Stimulated activated CD4-positive, alpha-beta T cell treated with anti-CD3 and anti-CD28 coated beads, Interleukin-15, amount 100 ng/mL, for 48 hours (primary cell): Measurements from ENCODE around the gene METRNL.
"Not testable (repeated sequence)": the region's sequence is repeated elsewhere in the genome, so short reads cannot be mapped to it uniquely, and the experiment has no call there.

Experiments used
- DNase-seq, 2 donors: peaks; one replicate each; pipeline ENCODE4 v3.0.0-alpha.2; 2020; ENCODE audit warnings: low read depth in 2 of 2

Gene METRNL

DNA sequence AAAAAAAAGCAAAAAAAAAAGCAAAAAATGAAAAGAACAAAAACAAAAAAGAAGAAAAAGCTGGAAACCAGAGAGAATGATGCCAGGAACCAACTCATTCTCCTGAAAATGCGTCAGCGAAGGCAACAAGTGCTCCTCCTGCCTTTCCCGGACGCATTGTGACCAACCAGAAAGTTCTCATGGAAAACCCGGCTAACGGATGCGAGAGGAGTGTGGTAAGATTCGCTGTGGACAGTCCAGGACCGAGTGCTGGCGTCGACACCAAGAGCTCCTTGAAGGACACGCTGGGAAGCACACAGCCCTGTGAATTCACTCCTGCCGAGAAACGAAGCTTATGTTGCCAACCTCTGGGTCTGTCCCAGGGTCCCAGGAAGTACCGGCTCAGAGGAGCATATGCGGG is 43.4 kb downstream of the METRNL start:
- no peak for DNase-seq

DNA sequence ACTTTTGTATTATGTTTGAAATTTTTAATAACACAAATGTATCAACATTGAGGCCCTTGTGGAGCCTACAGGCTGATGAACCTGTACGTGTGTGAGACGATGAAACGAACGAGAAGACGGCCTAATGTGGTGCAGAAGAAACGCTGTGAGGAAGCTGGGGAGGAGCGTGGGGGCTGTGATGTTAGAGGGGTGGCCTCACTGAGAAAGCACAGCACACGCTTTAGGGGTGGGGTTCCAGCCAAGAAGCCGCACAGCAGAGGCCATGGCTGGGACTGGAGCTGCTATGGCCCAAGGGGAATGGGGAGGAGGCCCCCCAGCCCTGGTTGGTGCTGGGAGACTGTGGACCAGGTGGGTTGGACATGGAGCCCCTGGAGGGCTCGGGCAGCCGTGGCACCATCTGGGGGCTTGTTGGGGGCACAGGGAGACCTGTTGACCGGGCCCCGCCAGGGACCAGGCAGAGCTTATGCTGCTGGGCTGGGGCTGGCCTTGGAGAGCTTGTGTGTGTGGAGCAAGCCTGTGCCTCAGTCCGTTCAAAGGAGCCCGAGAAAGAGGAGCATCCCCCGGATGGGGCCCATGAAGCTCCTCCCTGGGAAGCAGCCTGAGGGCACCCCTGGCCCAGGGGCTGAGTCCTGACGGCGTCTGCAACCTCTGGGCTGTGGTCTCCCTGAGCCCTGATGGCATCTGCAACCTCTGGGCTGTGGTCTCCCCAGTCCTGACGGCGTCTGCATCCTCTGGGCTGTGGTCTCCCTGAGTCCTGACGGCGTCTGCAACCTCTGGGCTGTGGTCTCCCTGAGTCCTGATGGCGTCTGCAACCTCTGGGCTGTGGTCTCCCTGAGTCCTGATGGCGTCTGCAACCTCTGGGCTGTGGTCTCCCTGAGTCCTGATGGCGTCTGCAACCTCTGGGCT is 44.7 kb downstream of the METRNL start:
- DNase-seq, result no peak

DNA sequence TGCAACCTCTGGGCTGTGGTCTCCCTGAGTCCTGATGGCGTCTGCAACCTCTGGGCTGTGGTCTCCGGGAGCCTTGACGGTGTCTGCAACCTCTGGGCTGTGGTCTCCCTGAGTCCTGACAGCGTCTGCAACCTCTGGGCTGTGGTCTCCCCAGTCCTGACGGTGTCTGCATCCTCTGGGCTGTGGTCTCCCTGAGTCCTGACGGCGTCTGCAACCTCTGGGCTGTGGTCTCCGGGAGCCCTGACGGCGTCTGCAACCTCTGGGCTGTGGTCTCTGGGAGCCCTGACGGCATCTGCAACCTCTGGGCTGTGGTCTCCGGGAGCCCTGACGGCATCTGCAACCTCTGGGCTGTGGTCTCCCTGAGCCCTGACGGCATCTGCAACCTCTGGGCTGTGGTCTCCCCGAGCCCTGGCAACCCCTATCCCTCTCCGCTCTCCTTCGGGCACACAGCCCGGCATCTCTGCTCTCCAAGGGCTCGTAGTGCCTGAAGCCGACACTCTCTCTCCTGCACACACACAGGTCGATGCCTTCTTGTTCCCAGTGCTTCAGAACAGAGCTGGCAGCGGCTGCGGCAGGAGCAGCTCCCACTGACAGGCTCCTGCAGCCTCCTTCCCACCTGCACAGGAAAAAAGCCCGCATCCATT is 45.6 kb downstream of the METRNL start:
- DNase-seq, result no peak

DNA sequence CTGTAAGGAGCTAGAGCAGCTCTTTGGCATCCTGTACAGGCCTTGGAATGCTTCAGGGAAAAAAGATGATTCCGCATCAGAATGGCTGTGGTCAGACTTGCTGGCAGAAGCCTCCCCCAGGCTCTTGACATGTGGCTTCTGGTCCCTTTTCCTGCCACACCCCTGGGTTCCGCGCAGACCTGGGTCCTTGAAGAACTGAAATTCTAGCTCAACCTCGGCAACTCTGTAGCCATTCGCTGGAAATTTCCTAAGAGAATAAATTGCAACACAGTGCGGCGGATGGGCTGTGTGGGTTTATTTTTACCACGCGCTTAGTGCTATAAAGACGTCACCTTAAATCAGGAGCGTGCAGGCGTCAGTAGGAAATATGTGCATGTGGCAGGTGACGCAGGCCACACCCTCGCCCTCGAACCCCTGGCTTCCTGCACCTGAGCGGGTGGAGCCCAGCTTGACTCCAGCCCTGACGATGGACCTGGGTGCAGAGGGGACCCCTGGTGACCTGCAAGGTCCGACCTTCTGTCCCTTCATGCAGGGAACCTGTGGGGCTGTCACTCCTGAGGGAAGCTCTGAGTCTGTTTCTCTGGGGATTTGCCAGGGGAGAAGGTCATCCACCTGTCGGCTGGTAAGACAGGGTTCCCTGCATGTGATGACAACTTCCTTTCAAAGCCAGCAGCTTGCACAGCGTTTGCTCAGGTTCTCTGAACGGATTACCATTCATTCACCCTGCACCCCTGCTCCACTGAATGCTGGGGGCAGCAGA is 46.3 kb downstream of the METRNL start:
- DNase-seq, result no peak

DNA sequence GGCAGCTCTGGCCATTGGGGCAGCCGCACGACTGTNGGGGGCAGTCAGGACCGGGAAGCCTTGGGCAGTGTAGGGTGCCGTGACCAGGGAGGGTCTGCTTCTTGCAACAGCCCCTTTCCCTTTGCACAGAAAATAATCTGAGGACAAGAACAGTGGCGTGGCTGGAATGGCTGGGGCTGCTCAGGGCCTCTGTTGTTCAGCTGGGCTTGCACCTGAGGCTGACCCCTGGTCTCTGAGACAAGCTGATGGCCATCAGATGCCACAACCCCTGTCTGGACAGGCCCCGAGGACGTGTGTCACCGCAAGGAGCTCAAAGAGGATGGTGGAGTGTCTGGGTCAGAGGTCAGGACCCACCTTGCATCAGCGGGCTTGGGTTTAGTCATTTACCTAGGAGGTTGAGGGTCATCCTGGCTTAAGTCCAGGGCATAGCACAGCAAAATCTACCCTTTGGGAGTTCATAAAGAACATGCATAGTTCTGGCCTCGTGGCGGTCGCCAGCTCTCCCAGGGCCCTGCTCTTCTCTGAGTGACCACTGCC is 46.9 kb downstream of the METRNL start:
- DNase-seq, result no peak

DNA sequence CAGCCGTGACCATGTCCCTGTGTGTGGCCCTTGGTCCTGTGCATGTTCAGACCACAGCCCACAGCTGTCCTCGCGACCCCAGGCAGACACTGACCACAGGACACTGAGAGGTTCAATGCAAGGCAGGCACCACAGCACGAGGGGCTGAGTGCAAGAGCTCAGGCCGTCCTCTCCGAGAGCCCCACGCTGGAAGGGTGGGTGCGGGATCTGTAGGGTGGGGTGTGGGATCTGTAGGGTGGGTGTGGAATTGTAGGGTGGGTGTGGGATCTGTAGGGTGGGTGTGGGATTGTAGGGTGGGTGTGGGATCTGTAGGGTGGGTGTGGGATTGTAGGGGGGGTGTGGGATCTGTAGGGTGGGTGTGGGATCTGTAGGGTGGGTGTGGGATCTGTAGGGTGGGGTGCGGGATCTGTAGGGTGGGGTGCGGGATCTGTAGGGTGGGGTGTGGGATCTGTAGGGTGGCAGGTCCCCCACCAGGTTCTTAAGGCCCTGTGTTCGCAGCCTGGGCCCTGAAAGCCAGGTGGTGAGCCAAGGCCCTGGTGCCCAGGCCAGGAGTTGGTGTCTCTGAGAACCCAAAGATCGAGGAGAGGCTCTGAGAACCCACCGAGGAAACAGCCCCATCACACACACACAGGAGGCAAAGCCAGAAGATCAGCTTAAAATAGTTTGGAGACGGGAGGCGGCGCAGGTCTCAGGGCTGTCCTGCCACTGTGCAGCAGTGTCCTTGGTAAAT is 48.2 kb downstream of the METRNL start:
- no peak for DNase-seq

DNA sequence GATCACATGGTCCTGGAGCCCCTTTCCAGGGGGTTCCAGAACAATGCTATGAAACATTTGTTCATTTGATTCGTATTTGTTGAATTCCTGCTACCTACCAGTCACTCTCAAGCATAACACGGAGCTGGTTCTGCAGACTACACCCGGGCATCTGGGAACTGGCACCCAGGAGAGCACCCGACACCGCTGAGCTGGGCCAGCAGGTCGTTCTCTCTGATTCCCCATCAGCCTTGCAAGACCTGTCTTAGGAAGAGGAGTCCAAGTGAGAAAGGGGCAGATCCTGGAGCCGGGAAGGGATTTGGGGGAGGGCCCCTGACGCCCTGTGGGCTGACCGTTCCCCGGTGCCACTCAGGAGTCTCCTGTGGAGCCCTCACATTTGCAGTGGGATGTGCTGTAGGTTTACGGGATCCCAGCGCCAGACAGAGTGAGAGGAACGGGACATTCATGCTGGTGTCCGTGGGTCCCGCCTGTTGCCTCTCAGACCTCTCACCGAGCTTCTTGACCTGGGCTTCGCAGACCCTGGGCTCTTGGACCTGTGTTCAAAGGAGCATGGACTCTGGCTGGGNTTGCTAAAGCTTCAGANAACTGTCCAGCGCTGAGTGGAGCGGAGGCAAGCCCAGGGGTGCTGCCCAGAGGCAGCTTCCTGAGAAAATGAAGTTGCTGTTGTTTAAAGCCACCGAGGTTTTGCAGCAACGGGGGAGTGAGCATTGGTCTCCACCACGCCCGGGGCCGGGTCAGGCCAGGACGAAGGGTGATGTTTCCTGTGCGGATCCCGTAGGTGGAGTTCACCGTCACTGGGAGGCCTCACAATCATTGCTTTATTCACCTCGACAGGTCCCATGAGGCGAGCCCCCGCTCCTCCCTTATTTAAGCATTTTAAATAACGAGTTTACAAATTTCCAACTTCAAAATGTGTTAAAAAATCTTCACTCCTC is 49.2 kb downstream of the METRNL start:
- no peak for DNase-seq

DNA sequence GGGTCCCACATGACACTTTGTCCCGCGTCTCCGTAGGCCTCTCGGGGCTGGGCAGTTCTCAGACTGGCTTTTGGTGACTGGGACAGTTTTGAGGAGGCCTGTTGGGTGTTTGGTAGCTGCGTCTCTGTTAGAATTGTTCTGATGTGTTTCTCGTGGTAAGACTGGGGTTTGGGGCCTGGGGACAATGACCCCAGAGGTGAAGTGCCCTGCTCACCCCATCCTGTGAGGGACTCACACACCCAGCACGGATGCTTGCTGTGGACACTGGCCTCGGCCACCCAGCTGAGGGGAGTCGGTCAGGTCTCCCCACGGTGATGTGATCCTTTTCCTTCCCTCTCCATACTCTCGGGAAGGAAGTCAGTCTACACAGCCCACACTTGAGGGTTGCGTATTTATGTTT is 50.3 kb downstream of the METRNL start:
- DNase-seq, result no peak

DNA sequence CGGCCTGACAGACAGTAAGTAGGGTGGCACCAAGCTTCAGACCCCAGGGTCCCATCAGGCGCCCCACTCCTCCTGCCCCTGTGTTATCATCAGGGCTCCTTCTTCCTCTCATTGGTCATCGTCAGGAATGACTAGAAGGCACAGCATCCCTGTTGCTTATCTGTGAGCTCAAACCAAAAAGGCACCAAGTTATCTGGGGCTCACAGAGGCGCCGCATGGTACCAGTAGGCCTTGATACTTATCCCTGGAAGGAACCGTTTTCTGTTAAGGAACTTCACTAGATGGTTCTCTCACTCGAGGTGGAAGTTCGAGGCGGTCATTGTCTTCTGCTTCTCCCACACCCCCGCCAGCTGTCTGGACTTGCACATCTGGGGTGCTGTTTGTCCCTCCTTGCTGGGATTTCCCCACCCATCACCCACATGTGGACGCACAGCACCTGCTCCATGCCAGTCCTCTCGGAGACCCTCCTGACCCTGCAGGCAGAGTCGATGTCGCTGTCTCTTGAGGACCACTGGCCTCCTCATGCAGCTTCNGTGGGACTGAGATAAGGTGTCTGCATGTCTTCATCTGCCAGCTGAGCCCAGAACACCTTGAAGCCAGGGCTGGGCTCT is 52.1 kb downstream of the METRNL start:
- DNase-seq, result no peak

DNA sequence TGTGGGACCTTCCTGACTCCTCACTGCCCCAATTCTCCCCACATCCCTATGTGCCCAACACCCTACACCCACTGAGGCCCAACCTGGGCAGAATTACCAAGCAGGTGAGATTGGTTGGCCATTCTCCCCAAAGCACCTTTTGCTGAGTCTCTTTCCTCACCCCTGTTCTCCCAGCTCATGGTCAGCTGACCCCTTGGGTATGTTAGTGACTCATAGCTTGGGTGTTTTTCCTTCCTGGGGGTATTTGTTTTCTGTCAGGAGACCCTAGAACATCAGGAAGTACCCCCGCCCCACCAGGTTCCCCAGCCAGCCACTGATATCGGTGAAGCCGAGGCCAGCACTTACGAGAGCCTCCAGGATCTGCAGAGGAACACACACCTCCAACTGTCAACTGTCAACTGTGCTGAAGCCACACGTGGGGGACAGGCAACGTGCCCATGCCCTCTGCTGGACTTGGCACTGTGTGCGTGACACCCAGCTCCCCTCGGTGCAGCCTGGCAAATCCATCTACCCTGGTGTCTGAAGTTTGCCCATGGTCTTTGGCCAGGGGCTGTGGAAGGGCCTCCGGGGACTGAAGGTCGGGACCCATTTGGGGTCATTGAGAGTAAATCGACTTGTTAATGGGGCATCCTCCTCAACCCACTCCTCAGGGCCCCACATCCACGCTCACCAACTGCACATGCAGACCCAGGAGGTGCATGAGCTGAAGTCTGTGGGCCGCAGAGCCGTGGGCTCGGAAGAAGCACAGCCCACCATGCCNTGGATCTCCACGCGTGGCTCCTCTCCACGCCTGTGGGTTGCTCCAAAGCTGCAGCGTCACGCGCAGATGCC is 53.1 kb downstream of the METRNL start:
- DNase-seq, result no peak

DNA sequence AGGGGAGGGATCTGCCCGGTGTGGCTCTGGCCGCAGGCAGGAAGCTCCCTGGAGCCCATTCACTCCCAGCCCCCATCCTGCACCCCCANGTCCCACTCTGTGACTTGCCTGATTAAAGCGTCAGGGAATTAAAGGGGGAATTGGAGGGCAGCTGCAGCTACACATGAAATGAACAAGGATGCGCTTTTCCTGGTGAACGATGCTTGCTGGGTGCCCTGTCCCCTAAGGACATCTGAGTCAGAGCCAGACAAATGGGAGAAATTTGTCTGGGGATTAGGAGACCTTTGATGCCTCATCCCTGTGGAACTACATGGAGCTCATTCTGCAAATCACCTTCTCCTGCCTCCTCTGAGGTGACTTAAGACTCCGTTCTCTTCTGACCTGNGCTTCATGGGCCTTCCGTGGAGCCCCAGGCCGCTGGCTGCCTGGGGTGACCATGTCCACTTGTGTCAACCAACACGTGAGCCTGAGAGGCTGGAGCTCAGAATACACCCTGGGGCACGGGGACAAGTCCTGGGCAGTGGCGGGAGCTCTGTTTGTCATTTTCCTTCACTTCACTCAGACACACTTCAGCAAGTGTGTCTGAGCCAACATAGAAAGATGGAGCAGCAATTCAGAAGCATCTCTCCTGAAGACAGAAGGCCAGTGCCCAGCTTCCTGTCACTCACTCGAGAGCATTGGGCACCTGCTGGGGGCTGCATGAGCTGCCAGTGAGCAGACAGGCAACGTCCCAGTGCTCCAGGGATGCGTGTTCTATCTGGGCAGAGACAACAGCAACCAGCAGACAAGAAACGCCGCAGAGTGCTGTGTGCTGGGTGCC is 54.1 kb downstream of the METRNL start:
- no peak for DNase-seq

DNA sequence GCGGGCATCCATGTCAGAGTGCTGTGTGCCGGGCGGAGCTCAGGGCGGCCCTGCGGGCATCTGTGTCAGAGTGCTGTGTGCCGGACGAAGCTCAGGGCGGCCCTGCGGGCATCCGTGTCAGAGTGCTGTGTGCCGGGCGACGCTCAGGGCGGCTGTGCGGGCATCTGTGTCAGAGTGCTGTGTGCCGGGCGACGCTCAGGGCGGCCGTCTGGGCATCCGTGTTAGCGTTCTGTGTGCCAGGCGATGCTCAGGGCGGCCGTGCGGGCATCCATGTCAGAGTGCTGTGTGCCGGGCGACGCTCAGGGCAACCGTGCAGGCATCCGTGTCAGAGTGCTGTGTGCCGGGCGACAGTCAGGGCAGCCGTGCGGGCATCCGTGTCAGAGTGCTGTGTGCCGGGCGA is 55.0 kb downstream of the METRNL start:
- not testable (repeated sequence) for DNase-seq

DNA sequence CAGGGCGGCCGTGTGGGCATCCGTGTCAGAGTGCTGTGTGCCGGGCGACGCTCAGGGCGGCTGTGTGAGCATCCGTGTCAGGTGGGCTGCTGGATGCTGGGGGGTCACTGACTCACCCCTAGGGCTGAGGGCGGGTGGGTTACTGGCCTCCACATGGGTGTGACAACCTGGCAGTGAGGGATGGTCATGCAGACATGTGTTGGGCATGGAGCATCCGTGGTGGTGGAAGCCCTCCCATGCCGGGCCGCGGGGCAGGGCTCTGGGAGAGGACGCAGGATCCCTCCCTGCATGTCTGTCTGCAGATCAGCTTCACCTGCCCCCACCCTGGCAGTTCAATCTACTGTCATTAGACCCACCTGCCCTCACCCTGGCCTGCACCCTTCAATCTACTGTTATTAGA is 56.3 kb downstream of the METRNL start:
- DNase-seq, result no peak

DNA sequence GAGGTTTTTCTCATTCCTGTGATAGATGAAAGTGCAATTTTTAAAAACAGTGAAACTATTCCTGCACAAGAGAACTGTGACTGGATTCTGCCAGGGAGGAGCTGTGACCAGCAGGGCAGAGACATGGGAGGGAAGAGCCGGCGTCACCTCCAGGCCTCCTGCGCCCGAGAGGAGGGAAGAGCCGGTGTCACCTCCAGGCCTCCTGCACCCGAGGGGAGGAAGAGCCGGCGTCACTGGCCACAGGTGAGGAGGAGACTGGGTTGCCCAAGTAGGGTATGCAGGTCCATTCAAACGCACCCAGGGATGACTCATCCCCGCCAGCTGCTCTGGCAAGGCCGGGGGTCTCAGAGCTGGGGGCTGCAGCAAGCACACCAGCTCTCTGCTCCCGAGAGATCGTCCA is 56.7 kb downstream of the METRNL start:
- no peak for DNase-seq

DNA sequence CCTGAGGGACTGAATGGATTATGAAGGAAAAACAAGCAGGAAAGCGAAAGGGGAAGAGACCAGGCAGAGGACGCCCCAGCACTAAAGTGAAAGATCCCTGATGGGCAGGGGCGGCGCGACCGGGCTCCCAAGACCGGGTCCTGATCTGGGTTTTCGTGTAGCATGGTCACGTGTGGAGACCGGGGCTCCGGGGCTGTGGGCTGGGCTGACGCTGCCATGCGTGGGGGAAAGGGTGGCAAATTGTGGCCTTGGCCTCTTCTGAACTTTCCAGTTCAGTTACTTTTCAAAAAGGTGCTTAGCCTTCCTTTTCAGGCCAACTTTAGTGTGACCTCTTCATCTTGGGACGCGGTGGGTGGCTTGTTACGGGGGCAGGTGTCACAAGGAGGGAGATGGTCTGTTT is 57.5 kb downstream of the METRNL start:
- no peak for DNase-seq

DNA sequence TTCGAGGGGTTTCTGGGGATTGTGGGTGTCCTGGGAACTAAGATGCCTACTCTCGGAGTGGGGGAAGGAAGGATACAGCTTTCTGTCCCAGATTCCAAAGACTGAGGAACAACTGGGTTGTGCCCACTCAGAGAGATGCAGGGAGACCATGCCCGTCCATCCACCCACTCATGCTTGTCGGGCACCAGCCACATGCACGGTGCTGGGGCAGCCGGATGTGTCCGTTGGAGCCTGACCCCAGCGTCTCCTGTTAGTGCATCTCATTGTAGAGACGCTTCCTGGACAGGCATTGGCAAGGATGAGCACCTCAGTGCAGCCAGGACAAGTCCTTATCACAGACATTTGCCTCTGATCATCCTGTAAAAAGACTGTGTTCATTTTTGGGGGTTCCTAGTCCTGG is 58.1 kb downstream of the METRNL start:
- no peak for DNase-seq

DNA sequence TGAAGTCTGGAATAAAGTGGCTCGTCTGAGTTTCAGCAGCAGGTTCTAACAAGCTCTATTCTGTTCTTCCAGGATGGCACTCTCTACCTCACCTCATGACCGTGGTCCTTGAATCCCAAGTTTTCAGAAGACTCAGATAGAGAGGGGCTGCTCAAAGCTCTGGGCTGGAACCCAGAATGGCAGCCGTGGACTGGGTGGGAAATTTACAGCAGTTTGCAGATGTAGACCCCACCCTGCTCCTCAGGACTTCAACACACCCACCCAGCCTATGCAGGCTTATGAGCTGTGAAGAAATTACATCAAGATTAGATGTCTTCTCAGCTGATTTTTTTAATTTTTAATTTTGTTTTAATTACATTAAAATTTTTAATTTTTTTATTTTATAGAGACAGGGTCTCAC is 59.4 kb downstream of the METRNL start:
- DNase-seq, result no peak

DNA sequence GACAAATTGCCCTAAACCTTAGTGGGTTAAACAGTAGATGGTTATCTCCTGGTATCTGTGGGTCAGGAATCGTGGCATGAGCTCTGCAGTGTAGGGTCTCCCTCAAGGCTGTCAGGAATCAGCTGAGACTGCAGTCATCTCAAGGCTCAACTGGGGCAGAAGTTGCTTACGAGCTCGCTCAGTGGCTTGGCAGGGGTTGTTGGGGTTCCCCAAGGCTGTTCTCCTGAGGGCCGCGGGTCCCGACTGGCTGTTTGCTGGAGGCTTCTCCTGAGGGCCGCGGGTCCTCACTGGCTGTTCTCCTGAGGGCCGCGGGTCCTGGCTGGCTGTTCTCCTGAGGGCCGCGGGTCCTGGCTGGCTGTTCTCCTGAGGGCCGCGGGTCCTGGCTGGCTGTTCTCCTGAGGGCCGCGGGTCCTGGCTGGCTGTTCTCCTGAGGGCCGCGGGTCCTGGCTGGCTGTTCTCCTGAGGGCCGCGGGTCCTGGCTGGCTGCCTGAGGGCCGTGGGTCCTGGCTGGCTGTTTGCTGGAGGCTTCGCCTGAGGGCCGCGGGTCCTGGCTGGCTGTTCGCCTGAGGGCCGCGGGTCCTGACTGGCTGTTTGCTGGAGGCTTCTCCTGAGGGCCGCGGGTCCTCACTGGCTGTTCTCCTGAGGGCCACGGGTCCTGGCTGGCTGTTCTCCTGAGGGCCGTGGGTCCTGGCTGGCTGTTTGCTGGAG is 60.3 kb downstream of the METRNL start:
- DNase-seq, result not testable (repeated sequence)
